GM12892 (cell line): ENCODE data around the gene SWAP70.

Experiments used
- POLR2A ChIP-seq: IDR thresholded peaks from 2 replicates; pipeline ENCODE4 v1.6.1; 2011; ENCODE audit warnings: low read depth, low read length, control low read depth
- POLR2AphosphoS5 ChIP-seq: IDR thresholded peaks from 2 replicates; pipeline ENCODE4 v1.6.1; 2011; ENCODE audit warnings: low read depth, low read length, control low read depth
- TAF1 ChIP-seq: IDR thresholded peaks from 2 replicates; pipeline ENCODE4 v1.6.1; 2011; ENCODE audit warnings: low read depth, mild to moderate bottlenecking, control low read depth, low read length, borderline replicate concordance

GRCh38 chr11:9716275-9717039, 52.6 kb downstream of the SWAP70 start:
- no peak for TF ChIP-seq POLR2A
- TF ChIP-seq POLR2AphosphoS5, result peak; percentile 64
- no peak for TF ChIP-seq TAF1
